ENCODE data around the gene CDC42BPA.
"Not testable (repeated sequence)": the region's sequence is repeated elsewhere in the genome, so short reads cannot be mapped to it uniquely, and the experiment has no call there.

CDC42BPA gene

GRCh38 chr1:226955857-226956256, 362.4 kb downstream of the CDC42BPA start:
- H3K27me3 Mint-ChIP-seq, H3K4me3 Mint-ChIP-seq, ATAC-seq: not testable (repeated sequence)
- peaks cover 39% of the 10 kb centered on the region for H3K36me3 Mint-ChIP-seq
- peak overlapping the region; percentile 79 for H3K27ac Mint-ChIP-seq
- peaks cover 16% of the 10 kb centered on the region for H3K9me3 Mint-ChIP-seq
- peaks cover 66% of the 10 kb centered on the region for H3K4me1 Mint-ChIP-seq

- Mint-ChIP-seq H3K36me3 (peaks cover 39% of the 10 kb centered on the region), H3K4me1 (peaks cover 69% of the 10 kb centered on the region), H3K4me3 (no peak overlapping the region), H3K27ac (no peak overlapping the region), H3K9me3 (peaks cover 16% of the 10 kb centered on the region), H3K27me3 (no peaks in the 10 kb centered on the region)
- no peak for ATAC-seq
Observed at GRCh38 chr1:226954777-226955176, 363.5 kb downstream of the CDC42BPA start.

GRCh38 chr1:226954337-226954736, 364.0 kb downstream of the CDC42BPA start:
- Mint-ChIP-seq H3K9me3 (peaks cover 16% of the 10 kb centered on the region), H3K27ac (no peak overlapping the region), H3K4me3 (no peak overlapping the region), H3K27me3 (no peaks in the 10 kb centered on the region), H3K4me1 (peaks cover 64% of the 10 kb centered on the region), H3K36me3 (peaks cover 39% of the 10 kb centered on the region)
- no peak for ATAC-seq

- peak overlapping the region; percentile 36 for H3K27ac Mint-ChIP-seq
- no peak for ATAC-seq
- H3K4me1 Mint-ChIP-seq, result peaks cover 58% of the 10 kb centered on the region
Observed at GRCh38 chr1:226953175-226953800, 365.0 kb downstream of the CDC42BPA start.

GRCh38 chr1:226952118-226952441, 366.2 kb downstream of the CDC42BPA start:
- peaks cover 50% of the 10 kb centered on the region for H3K4me1 Mint-ChIP-seq
- H3K27me3 Mint-ChIP-seq, result no peaks in the 10 kb centered on the region
- peaks cover 18% of the 10 kb centered on the region for H3K9me3 Mint-ChIP-seq
- no peak overlapping the region for H3K4me3 Mint-ChIP-seq
- no peak for ATAC-seq
- H3K36me3 Mint-ChIP-seq, result peaks cover 38% of the 10 kb centered on the region
- H3K27ac Mint-ChIP-seq, result no peak overlapping the region

More at GRCh38 chr1:226953175-226953800, 365.0 kb downstream of the CDC42BPA start:
- H3K4me3 Mint-ChIP-seq, result no peak overlapping the region
- H3K36me3 Mint-ChIP-seq, result peaks cover 43% of the 10 kb centered on the region
- peaks cover 16% of the 10 kb centered on the region for H3K9me3 Mint-ChIP-seq
- H3K27me3 Mint-ChIP-seq, result no peaks in the 10 kb centered on the region

GRCh38 chr1:226951286-226952117, 366.8 kb downstream of the CDC42BPA start:
- H3K27ac Mint-ChIP-seq, result peak overlapping the region; percentile 65
- H3K36me3 Mint-ChIP-seq, result peaks cover 32% of the 10 kb centered on the region
- no peak overlapping the region for H3K4me3 Mint-ChIP-seq
- ATAC-seq, result no peak
- H3K4me1 Mint-ChIP-seq, result peaks cover 52% of the 10 kb centered on the region
- H3K9me3 Mint-ChIP-seq, result peaks cover 13% of the 10 kb centered on the region
- H3K27me3 Mint-ChIP-seq, result no peaks in the 10 kb centered on the region

- Mint-ChIP-seq H3K27ac (peak overlapping the region; percentile 65), H3K36me3 (peaks cover 26% of the 10 kb centered on the region), H3K27me3 (no peaks in the 10 kb centered on the region), H3K4me1 (peaks cover 58% of the 10 kb centered on the region), H3K9me3 (peaks cover 8% of the 10 kb centered on the region), H3K4me3 (no peak overlapping the region)
- peak; percentile 55 for ATAC-seq
Observed at GRCh38 chr1:226950871-226951270, 367.4 kb downstream of the CDC42BPA start.

GRCh38 chr1:226950316-226950715, 368.0 kb downstream of the CDC42BPA start:
- Mint-ChIP-seq H3K4me1 (peaks cover 64% of the 10 kb centered on the region), H3K27me3 (no peaks in the 10 kb centered on the region), H3K9me3 (peaks cover 3% of the 10 kb centered on the region), H3K36me3 (peaks cover 20% of the 10 kb centered on the region), H3K27ac (no peak overlapping the region), H3K4me3 (no peak overlapping the region)
- no peak for ATAC-seq

- ATAC-seq, result no peak
- Mint-ChIP-seq H3K4me3 (no peak overlapping the region), H3K27ac (no peak overlapping the region), H3K27me3 (no peaks in the 10 kb centered on the region), H3K36me3 (peaks cover 14% of the 10 kb centered on the region), H3K4me1 (peaks cover 67% of the 10 kb centered on the region), H3K9me3 (peaks cover 3% of the 10 kb centered on the region)
Observed at GRCh38 chr1:226949401-226949800, 368.9 kb downstream of the CDC42BPA start.

- peaks cover 18% of the 10 kb centered on the region for H3K36me3 Mint-ChIP-seq
- no peak for ATAC-seq
- H3K9me3 Mint-ChIP-seq, result peaks cover 3% of the 10 kb centered on the region
- H3K4me1 Mint-ChIP-seq, result peaks cover 71% of the 10 kb centered on the region
- no peaks in the 10 kb centered on the region for H3K27me3 Mint-ChIP-seq
- H3K27ac Mint-ChIP-seq, result no peak overlapping the region
- H3K4me3 Mint-ChIP-seq, result no peak overlapping the region
Observed at GRCh38 chr1:226948996-226949395, 369.3 kb downstream of the CDC42BPA start.

- Mint-ChIP-seq H3K4me3 (no peak overlapping the region), H3K9me3 (peaks cover 3% of the 10 kb centered on the region), H3K4me1 (peaks cover 75% of the 10 kb centered on the region), H3K36me3 (peaks cover 19% of the 10 kb centered on the region), H3K27ac (no peak overlapping the region), H3K27me3 (no peaks in the 10 kb centered on the region)
- no peak for ATAC-seq
Observed at GRCh38 chr1:226948480-226948879, 369.8 kb downstream of the CDC42BPA start.

- no peak for ATAC-seq
- Mint-ChIP-seq H3K4me1 (peaks cover 75% of the 10 kb centered on the region), H3K36me3 (peaks cover 15% of the 10 kb centered on the region), H3K9me3 (peaks cover 3% of the 10 kb centered on the region), H3K27me3 (no peaks in the 10 kb centered on the region), H3K4me3 (no peak overlapping the region), H3K27ac (no peak overlapping the region)
Observed at GRCh38 chr1:226948051-226948450, 370.2 kb downstream of the CDC42BPA start.

GRCh38 chr1:226946841-226947240, 371.5 kb downstream of the CDC42BPA start:
- peaks cover 15% of the 10 kb centered on the region for H3K36me3 Mint-ChIP-seq
- no peak for ATAC-seq
- H3K4me1 Mint-ChIP-seq, result peaks cover 78% of the 10 kb centered on the region
- H3K27ac Mint-ChIP-seq, result peak overlapping the region; percentile 5
- no peaks in the 10 kb centered on the region for H3K27me3 Mint-ChIP-seq
- H3K4me3 Mint-ChIP-seq, result no peak overlapping the region
- H3K9me3 Mint-ChIP-seq, result peaks cover 3% of the 10 kb centered on the region

GRCh38 chr1:226946285-226946684, 372.0 kb downstream of the CDC42BPA start:
- Mint-ChIP-seq H3K4me1 (peaks cover 74% of the 10 kb centered on the region), H3K9me3 (peaks cover 3% of the 10 kb centered on the region), H3K4me3 (no peak overlapping the region), H3K27me3 (no peaks in the 10 kb centered on the region), H3K36me3 (peaks cover 15% of the 10 kb centered on the region), H3K27ac (peak overlapping the region; percentile 5)
- no peak for ATAC-seq

GRCh38 chr1:226945858-226946245, 372.4 kb downstream of the CDC42BPA start:
- Mint-ChIP-seq H3K27ac (peak overlapping the region; percentile 5), H3K9me3 (peaks cover 3% of the 10 kb centered on the region), H3K36me3 (peaks cover 15% of the 10 kb centered on the region), H3K27me3 (no peaks in the 10 kb centered on the region), H3K4me3 (no peak overlapping the region), H3K4me1 (peaks cover 74% of the 10 kb centered on the region)
- no peak for ATAC-seq

Data from stimulated activated memory B cell treated with anti-CD40 and anti-IgM and Interleukin-4, amounts not matched to agents 10 μg/mL and 1 μg/mL and 100 μg/mL, for 72 hours (primary cell).